Measurements from ENCODE around the gene ACACB. TPM values are rescaled to one million over a fixed set of nuclear protein-coding genes. Genes with fewer than 3 reads are reported as not detected.

The ACACB gene
- total RNA-seq, 1 donor from 2014 or later, result 17.6 TPM

DNA sequence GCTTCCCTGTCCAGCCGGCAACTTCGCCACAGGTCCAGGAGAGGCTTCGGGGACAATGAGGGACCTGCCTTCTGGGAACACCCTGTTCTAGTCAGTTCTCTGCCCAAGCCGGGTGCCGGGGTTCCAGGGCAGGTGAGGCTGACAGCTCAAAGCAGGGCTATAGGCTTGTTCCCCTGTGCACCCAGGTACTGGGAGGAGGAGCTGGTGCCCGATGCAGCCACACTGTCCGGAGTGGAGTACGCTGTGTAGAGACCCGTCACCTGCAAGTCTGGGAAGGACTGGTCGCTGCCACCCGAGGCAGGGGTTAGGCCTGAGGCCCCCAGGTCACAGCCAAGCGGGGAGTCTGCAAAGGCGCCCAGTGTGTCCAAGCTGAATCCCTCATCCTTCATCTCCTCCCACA is 163.1 kb downstream of the ACACB start:
- no peak for DNase-seq

DNA sequence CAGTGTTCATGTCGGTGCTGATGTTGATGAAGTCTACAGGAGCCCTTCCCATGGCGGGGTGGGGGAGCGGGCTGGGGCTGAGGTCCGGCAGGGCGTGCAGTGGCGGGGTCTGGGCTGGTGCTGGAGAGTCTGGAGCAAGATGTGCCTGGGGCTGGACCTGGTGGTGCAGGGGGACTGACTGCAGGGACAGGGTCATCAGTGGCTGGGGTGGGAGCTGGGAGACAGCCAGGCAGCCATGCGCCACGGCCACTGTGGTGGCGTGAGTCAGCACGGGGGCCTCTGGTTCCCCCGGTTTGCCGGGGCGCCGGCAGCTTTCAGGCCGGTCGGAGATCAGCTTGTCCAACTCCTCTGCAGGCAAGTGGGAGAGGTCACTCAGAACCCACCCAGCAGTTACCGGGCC is 165.1 kb downstream of the ACACB start:
- no peak for DNase-seq

- no peak for DNase-seq
These were observed 168.0 kb downstream of the ACACB start for GRCh38 chr12:109284392-109284791.

DNA sequence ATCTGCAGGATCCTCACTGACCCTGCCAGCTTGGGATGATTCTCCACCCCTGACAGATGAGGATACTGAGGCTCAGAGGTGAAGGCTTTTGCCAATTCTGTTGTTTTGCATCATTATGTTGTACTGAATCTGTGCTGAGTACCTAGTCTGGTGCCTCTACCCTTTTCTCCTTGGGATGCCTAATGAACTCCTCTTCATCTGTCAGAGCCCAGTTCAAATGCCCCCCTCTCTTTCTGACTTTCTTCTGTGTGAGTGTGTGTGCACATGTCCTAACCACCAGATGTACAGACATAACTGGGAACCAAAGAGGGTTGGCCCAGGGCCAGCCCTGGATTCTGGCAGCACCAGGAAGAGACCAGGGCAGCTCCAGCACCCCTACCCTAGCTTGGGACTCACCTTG is 169.9 kb downstream of the ACACB start:
- no peak for DNase-seq

- no peak for DNase-seq
These were observed 170.3 kb downstream of the ACACB start for GRCh38 chr12:109286652-109287051.

GRCh38 chr12:109287181-109287580 is 170.8 kb downstream of the ACACB start:
- no peak for DNase-seq

DNA sequence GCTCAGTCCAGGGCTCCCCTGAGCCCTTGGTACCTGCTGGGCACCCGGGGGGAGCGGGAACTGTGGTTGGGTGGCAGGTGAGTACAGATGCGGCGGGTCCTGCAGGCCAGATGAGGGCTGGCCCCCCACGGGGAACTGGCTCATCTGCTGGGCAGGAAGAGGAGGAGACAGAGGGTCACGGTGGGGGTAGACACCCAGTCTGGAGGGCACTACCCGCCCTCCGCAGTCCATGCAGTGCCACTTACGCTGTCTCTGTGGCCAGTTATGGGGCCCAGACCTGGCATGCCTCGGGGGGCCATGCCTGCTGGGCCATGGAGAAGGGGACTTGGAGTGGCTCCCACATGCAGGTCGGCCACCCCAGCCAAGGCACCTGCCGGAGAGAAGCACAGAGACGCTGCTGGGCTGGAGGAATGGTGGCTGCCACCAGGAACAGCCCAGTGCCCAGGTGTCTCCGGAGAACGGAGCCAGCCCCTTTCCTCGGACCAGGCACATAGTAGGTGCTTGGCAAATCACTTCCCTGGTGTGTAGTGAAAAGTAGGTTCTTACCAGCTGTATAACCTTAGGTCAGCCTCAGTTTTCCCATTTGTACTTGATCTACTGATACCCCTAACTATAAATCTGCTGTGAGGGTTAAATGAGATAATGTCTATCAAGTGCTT is 171.6 kb downstream of the ACACB start:
- DNase-seq, result no peak

DNA sequence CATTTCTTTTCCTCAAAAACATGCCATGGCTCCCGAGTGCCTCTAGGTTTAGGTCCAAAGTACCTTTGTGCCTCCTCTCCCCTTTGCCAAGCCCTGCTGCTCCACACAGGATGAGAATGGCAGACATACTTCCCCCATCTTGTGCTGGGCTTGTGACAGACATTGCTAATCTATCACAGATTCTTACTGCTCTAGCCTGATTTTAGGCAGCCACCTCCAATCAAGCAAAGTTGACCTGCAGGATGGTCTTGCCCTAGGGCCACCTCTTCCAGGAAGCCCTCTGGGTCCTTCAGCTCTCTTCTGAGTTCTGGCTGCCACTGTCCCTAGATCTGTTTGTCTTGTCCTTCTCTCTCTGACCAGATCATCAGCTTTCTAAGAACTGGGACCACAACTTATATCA is 172.2 kb downstream of the ACACB start:
- no peak for DNase-seq

DNA sequence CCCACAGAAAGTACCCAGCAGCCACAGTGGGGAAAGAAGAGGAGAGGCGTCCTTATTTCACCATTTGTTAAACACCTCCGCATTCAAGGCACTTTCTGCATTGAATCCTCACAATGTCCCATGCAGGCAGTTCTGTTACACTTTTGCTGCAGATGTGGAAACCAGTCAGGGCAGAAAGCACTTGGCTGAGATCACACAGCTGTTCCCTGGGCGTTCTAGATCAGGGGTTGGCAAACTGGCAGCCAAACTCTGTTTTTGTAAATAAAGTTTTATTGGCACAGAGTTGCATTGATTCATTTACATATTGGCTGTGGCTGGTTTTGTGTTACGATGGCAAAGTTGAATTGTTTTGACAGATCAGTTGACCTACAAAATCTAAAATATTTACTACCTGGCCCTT is 172.6 kb downstream of the ACACB start:
- peak; percentile 15 for DNase-seq

GRCh38 chr12:109289551-109289950 is 173.2 kb downstream of the ACACB start:
- DNase-seq, result peak; percentile 19

- no peak for DNase-seq
These were observed 173.7 kb downstream of the ACACB start for GRCh38 chr12:109290061-109290460.

GRCh38 chr12:109291117-109291516 is 174.7 kb downstream of the ACACB start:
- no peak for DNase-seq

GRCh38 chr12:109291521-109292341 is 175.3 kb downstream of the ACACB start:
- DNase-seq, result peak; percentile 96

DNA sequence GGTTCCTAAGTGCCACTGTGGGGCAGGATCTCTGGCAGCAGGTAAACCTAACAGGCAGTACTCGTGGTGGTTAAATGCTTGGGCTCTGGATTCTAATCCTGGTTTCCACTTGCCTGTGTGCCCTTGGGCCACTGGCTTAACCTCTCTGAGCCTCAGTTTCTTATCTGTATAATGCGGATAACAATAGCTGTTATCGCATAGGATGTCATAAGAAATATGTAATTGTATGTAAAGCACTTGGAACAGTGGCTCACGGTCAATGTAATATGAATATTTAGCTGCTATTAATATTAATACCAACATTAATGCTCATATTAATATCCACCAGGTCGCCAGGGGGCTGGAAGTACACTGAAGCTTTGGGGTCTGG is 175.9 kb downstream of the ACACB start:
- no peak for DNase-seq

- DNase-seq, result no peak
These were observed 176.7 kb downstream of the ACACB start for GRCh38 chr12:109293106-109293505.

- no peak for DNase-seq
These were observed 178.0 kb downstream of the ACACB start for GRCh38 chr12:109294286-109294796.

DNA sequence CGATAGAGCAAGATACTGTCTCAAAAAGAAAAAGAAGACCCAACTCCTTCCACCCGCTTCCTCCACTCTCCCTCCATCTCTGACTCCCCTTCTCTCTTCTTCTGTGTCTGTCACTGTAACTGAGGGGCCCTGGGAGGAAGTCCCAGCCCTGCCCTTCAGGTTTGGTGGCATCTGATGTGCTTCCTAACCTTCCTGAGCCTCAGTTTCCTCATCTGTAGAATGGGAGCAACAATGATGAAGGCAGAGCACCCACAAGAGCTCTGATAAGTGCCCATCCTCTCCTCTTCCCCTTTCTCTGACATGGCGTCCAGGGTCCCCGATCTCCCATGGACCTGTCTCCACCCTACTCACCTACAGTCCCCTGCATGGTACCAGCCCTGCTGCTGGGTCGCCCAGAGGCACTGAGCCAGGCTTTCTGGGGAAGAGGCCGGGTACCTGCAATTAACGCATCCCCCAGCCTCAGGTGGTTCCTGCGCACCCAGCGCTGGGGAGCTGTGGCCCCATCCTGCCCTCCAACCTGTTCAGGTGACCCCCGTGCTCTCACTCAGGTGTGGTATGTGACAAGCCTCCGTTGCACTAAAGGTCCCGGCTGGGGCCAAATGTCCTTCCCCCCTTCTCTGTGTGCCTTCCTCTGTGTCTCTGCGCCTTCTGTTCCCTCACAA is 179.5 kb downstream of the ACACB start:
- DNase-seq, result no peak

GRCh38 chr12:109296431-109296830 is 180.0 kb downstream of the ACACB start:
- no peak for DNase-seq

GRCh38 chr12:109299849-109300248 is 183.5 kb downstream of the ACACB start:
- DNase-seq, result no peak

GRCh38 chr12:109301643-109302168 is 185.3 kb downstream of the ACACB start:
- DNase-seq, result no peak

DNA sequence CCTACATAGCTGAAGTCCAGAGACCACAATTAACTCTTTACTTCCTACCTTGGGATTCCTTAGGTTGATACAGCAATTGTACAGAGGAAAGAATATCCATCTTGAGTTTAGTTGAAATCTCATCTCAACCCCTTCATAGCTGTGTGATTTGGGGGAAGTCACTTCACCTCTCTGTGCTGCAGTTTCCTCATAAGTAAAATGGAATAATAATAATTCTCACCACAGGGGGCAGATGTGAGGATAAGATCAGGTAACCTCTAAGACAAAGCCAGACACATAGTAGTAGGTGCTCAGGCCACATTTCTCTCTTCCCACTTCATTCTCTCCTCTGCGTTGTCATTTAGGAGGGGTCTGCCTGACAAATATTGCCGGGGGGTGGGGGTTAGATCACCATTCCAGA is 186.0 kb downstream of the ACACB start:
- peak; percentile 41 for DNase-seq

DNA sequence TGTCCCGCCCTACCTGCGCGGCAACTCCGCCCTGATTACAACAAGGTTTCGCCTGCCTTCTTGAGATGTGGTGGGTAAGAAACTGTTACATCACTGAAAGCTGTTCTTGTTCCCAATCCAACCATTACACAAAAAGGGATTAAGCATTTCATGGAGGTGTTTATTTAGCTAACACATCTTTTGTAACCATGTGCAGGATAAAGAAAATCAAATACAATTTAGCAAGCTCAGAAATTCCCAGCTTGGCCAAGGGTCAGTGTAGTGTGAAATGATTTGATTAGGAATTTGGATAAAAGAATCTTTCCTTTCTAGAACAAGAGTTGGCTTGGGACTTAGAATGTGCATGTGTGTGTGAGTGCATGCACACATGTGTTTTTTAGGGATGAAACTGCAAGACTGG is 186.4 kb downstream of the ACACB start:
- peak; percentile 12 for DNase-seq

DNA sequence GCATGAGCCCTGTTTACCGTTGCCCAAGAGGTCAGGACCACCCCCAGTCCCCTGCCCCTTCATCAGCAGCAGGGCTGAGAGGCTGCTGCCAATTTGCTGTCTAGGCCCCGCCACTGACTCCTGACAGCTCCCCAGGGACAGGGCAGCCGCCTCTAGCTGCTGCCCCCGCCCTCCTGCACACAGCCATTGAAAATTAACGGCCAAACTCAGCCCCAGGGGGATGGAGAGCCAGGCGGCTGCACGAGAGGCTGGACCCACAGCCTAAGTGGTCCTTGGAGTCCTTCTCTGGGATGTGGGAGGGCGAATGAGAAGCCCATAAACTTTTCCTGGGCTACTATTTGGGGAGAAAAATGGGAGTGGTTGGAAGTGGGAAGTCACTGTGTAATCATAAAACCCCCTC is 188.1 kb downstream of the ACACB start:
- no peak for DNase-seq

Data from tongue (tissue), 2 donors.